Adrenal gland (tissue), 12 donors: ENCODE data around the gene VKORC1. TPM values are rescaled to one million over a fixed set of nuclear protein-coding genes. Genes with fewer than 3 reads are reported as not detected.

ENCODE experiments used
- DNase-seq, 7 donors: peaks; one replicate each; pipeline ENCODE4 v3.0.0-alpha.2; 2019 to 2020
- H3K27ac ChIP-seq, 5 donors: fragments of 200-600 bp; sonication (generic) in 4 of 5; 1 replicate in 3 of 5; 2 replicates in 2 of 5; pipeline versions ENCODE4 v1.5.1 to v1.8.0; 2016 to 2020; ENCODE audit warnings: mild to moderate bottlenecking in 1 of 5
- H3K27me3 ChIP-seq: fragments of 200-600 bp; 2 replicates; pipeline ENCODE4 v1.8.0; 2021
- H3K36me3 ChIP-seq, 2 donors: fragments of 200-600 bp; replicated peaks in 1 of 2; 1 replicate in 1 of 2; 2 replicates in 1 of 2; pipeline versions ENCODE4 v1.5.1 to v1.8.0; 2018 to 2022
- H3K4me1 ChIP-seq, 2 donors: fragments of 200-600 bp; replicated peaks in 1 of 2; 1 replicate in 1 of 2; 2 replicates in 1 of 2; pipeline versions ENCODE4 v1.5.1 to v1.8.0; 2018 to 2021
- H3K4me3 ChIP-seq, 4 donors: fragments of 200-600 bp; sonication (generic) in 3 of 4; one replicate each; pipeline ENCODE4 v1.5.1; 2016 to 2018
- H3K9me3 ChIP-seq, 3 donors: fragments of 200-600 bp; sonication (generic) in 1 of 3; replicated peaks in 1 of 3; 1 replicate in 2 of 3; 2 replicates in 1 of 3; pipeline versions ENCODE4 v1.5.1 to v1.8.0; 2016 to 2021
- CTCF ChIP-seq, 6 experiments: fragments of 450-650 bp in 4 of 6; fragments of 200-600 bp in 2 of 6; sonication (generic) in 1 of 6; IDR thresholded peaks; 1 replicate in 5 of 6; 2 replicates in 1 of 6; pipeline versions ENCODE4 v1.5.1 to v1.8.0; 2016 to 2021; ENCODE audit warnings: antibody characterized with exemption in 6 of 6, mild to moderate bottlenecking in 2 of 6, moderate library complexity in 1 of 6
- POLR2A ChIP-seq, 2 donors: fragments of 450-650 bp; IDR thresholded peaks; one replicate each; pipeline ENCODE4 v1.6.1; 2017; ENCODE audit warnings: antibody characterized with exemption in 2 of 2, mild to moderate bottlenecking in 2 of 2, moderate library complexity in 1 of 2
- WGBS, 4 donors: extraction: QIAGEN DNeasy Blood & Tissue Kit in 2 of 4; methylation state at CpG; one replicate each; pipeline versions ENCODE4 v1.1.5 to v1.1.7; 2013 to 2017; 5-methylcytosine and 5-hydroxymethylcytosine counted together
- intact Hi-C, 2 donors: fragments of 100-400 bp; cut with DNase I; formaldehyde crosslinking; loops; one replicate each; pipeline versions ENCODE4 v1.14.1 to v1.15.0; 2022 to 2023
- polyA plus RNA-seq, 3 donors: library from polyadenylated mRNA; stranded (reverse); fragments of 200-250 nt in 2 of 3; fragments of 350-450 nt in 1 of 3; fragmentation: Illumina TruSeq in 1 of 3; extraction: RNeasy Lipid Tissue Mini Kit (QIAGEN cat#74804) in 1 of 3; gene quantifications; one replicate each; pipeline ENCODE4 v1.2.3, GENCODE V29; 2013 to 2014
- total RNA-seq, 9 donors: library from RNA; depleted of rRNA in 4 of 9; stranded (reverse); fragments of >200 nt in 4 of 9; fragments of 120-200 nt in 1 of 9; fragmentation: NEBNext Ultra II Directional in 1 of 9; extraction: Animal tissue kit (Norgen Biotek cat#: 25700) in 1 of 9; gene quantifications; one replicate each; pipeline versions ENCODE4 v1.1.0 to v1.2.4, GENCODE V29; 2013 to 2023
- donor health status: healthy with polysubstance abuse.
- donor health status: Bipolar disorder and iron deficiency.
- donor health status: DM: yes; HTN: yes; CAD: no.
- donor health status: DM: no; HTN: no; CAD: no.
- donor health status: DM: no; HTN: no; CAD: no.
- donor health status: DM: yes; HTN: yes; CAD: no.

VKORC1 gene
- total and polyA plus RNA-seq, 12 donors, result 38.6 to 267 (median 120) TPM

GRCh38 chr16:31114468-31114867 lies 19.9 kb upstream of the VKORC1 start:
- Histone ChIP-seq H3K27me3 (no peaks in the 10 kb centered on the region), H3K9me3 (no peaks in the 10 kb centered on the region), H3K4me3 (no peak overlapping the region), H3K27ac (peak overlapping the region in 3 of 5 donors; percentile 69 to 86 (median 83)), H3K4me1 (peaks cover 38 to 40% of the 10 kb centered on the region in 2 donors), H3K36me3 (peaks cover 0 to 35% of the 10 kb centered on the region in 2 donors)
- TF ChIP-seq POLR2A (IDR thresholded peaks at IDR 0.05), result no peak
- no peak for TF ChIP-seq CTCF (IDR thresholded peaks at IDR 0.05)
- 81 to 89% (median 85%) methylated on average over 8 of the region's 8 CpGs for WGBS, 4 donors
- intact Hi-C loops, result no loop called here
- no peak for DNase-seq

GRCh38 chr16:31113121-31114120 lies 18.8 kb upstream of the VKORC1 start:
- Histone ChIP-seq H3K27me3 (no peaks in the 10 kb centered on the region), H3K4me3 (no peak overlapping the region), H3K4me1 (peaks cover 38% of the 10 kb centered on the region in 2 donors), H3K36me3 (peaks cover 0 to 38% of the 10 kb centered on the region in 2 donors), H3K27ac (peak overlapping the region; percentile 57 to 86 (median 81)), H3K9me3 (no peaks in the 10 kb centered on the region)
- no peak for TF ChIP-seq CTCF (IDR thresholded peaks at IDR 0.05)
- DNase-seq, result peak in 3 of 7 donors; percentile 40 to 51 (median 49)
- intact Hi-C loops, result no loop called here
- 59 to 67% (median 63%) methylated on average over 5 of the region's 5 CpGs for WGBS, 4 donors

GRCh38 chr16:31112711-31113110 lies 18.1 kb upstream of the VKORC1 start:
- H3K4me1 ChIP-seq, result peaks cover 35 to 36% of the 10 kb centered on the region in 2 donors

More at GRCh38 chr16:31112711-31113110, 18.1 kb upstream of the VKORC1 start:
- no peak for TF ChIP-seq POLR2A (IDR thresholded peaks at IDR 0.05)
- TF ChIP-seq CTCF (IDR thresholded peaks at IDR 0.05), result no peak
- no peaks in the 10 kb centered on the region for H3K9me3 ChIP-seq
- H3K27me3 ChIP-seq, result no peaks in the 10 kb centered on the region
- intact Hi-C loops, result no loop called here
- peak in 5 of 7 donors; percentile 64 to 83 (median 79) for DNase-seq
- H3K36me3 ChIP-seq, result peaks cover 0 to 38% of the 10 kb centered on the region in 2 donors
- H3K4me3 ChIP-seq, result no peak overlapping the region
- peak overlapping the region; percentile 57 to 86 (median 81) for H3K27ac ChIP-seq
- 38 to 47% (median 43%) methylated on average over 2 of the region's 2 CpGs for WGBS, 4 donors
